Measurements from ENCODE around the gene LAMB4.

DNA sequence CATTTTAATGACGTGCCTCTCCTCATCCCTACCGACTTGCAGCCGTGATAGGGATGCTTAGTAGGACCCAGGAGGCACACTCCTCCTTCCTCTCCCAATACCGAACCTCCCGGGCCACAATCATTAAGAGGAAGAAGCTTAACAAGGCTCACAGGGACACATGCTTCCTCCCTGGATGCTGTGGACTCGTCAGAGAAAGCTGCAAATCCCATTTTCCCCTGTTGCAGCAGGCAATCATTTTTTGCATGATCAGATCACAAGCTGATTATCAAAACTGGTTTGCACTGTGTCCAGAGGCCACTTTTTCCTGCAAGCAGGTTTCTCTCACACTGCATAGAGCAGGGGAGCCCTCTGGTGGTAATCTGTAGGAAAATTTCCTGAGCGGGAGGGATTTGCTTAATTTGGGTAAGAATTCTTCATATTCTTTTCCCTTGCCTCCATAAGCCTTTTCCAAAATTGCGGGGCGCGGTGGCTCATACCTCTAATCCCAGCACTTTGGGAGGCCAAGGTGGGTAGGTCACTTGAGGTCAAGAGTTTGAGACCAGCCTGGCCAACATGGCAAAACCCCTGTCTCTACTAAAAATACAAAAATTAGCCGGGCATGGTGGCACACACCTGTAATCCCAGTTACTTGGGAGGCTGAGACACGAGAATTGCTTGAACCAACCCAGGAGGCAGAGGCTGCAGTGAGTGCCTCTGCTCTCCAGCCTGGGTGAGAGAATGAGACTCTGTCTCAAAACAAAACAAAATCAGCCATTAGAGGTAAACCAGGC lies 16.1 kb upstream of the LAMB4 start:
- TF ChIP-seq, protein P1, sequence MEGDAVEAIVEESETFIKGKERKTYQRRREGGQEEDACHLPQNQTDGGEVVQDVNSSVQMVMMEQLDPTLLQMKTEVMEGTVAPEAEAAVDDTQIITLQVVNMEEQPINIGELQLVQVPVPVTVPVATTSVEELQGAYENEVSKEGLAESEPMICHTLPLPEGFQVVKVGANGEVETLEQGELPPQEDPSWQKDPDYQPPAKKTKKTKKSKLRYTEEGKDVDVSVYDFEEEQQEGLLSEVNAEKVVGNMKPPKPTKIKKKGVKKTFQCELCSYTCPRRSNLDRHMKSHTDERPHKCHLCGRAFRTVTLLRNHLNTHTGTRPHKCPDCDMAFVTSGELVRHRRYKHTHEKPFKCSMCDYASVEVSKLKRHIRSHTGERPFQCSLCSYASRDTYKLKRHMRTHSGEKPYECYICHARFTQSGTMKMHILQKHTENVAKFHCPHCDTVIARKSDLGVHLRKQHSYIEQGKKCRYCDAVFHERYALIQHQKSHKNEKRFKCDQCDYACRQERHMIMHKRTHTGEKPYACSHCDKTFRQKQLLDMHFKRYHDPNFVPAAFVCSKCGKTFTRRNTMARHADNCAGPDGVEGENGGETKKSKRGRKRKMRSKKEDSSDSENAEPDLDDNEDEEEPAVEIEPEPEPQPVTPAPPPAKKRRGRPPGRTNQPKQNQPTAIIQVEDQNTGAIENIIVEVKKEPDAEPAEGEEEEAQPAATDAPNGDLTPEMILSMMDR (IDR thresholded peaks at IDR 0.05; ENCODE audit: low read depth, low read length, poor library complexity, severe bottlenecking) = peak; percentile 94
- no peak for TF ChIP-seq EZH2phosphoT487 (IDR thresholded peaks at IDR 0.05; ENCODE audit: borderline replicate concordance, low read length)
